ENCODE results near the gene OOSP4B. TPM values are rescaled to one million over a fixed set of nuclear protein-coding genes. Genes with fewer than 3 reads are reported as not detected.

Gene OOSP4B
- not detected in 2 replicates for total RNA-seq

GRCh38 chr11:60016881-60017280 lies at the start of gene OOSP4B:
TSS of gene OOSP4B (plus strand) at chr11:60017181.

GRCh38 chr11:60040109-60040508 lies 23.1 kb downstream of the OOSP4B start, which contains the start of gene OOSP2:
TSS of gene OOSP2 (plus strand) at chr11:60040409. CDS start at chr11:60040460, 51 bp downstream.

GRCh38 chr11:60056349-60056969 lies 39.5 kb downstream of the OOSP4B start, which contains the start of gene MS4A3:
TSS of gene MS4A3 (plus strand) at chr11:60056665. CDS start at chr11:60061161, 4,496 bp downstream.

Other genes starting within 250 kb of the OOSP4B start
- gene MRPL16, start 206.4 kb upstream of the OOSP4B start, total RNA-seq = 59.7 and 66.8 TPM in 2 replicates
- not detected in 2 replicates for gene CBLIF, start 171.7 kb upstream of the OOSP4B start, total RNA-seq
- gene TCN1, start 150.7 kb upstream of the OOSP4B start, total RNA-seq = 18.8 and 20.5 TPM in 2 replicates
- not detected in 2 replicates for gene OOSP3, start 138.4 kb upstream of the OOSP4B start, total RNA-seq
- not detected in 2 replicates for gene OOSP1, start 78.7 kb upstream of the OOSP4B start, total RNA-seq
- not detected in 2 replicates for gene OOSP4A, start 53.1 kb upstream of the OOSP4B start, total RNA-seq
- gene OOSP2, start 23.2 kb downstream of the OOSP4B start, total RNA-seq = not detected in 2 replicates
- gene MS4A3, start 39.5 kb downstream of the OOSP4B start, total RNA-seq = not detected in 2 replicates
- not detected in 2 replicates for gene MS4A2, start 71.5 kb downstream of the OOSP4B start, total RNA-seq
- gene MS4A6A, start 165.9 kb downstream of the OOSP4B start, total RNA-seq = not detected in 2 replicates
- not detected in 2 replicates for gene MS4A4E, start 226.0 kb downstream of the OOSP4B start, total RNA-seq